Activated T-helper 17 cell treated with anti-CD3 and anti-CD28 coated beads, Interleukin-2, amount 50 U/mL, for 72 hours (primary cell): ENCODE results near the gene KCTD17. TPM values are rescaled to one million over a fixed set of nuclear protein-coding genes. Genes with fewer than 3 reads are reported as not detected.

Experiments
- ATAC-seq: fragments of 150-1000 bp; cut with Tn5 transposase; replicated peaks from 2 replicates; pipeline ENCODE4 v1.10.0; 2021; ENCODE audit warnings: mild to moderate bottlenecking, moderate library complexity
- H3K27ac Mint-ChIP-seq: one replicate; pipeline ENCODE4 v1.8.0; 2022; ENCODE audit warnings: mixed read lengths
- H3K27me3 Mint-ChIP-seq: one replicate; pipeline ENCODE4 v1.8.0; 2022; ENCODE audit warnings: mixed read lengths
- H3K36me3 Mint-ChIP-seq: one replicate; pipeline ENCODE4 v1.8.0; 2022; ENCODE audit warnings: low read depth, mild to moderate bottlenecking, mixed read lengths
- H3K4me1 Mint-ChIP-seq: one replicate; pipeline ENCODE4 v1.8.0; 2022; ENCODE audit warnings: mixed read lengths
- H3K4me3 Mint-ChIP-seq: one replicate; pipeline ENCODE4 v1.8.0; 2022; ENCODE audit warnings: mild to moderate bottlenecking, mixed read lengths
- H3K9me3 Mint-ChIP-seq: one replicate; pipeline ENCODE4 v1.8.0; 2022; ENCODE audit warnings: mixed read lengths
- total RNA-seq, 2 donors: library from RNA; stranded (reverse); gene quantifications; one replicate each; pipeline ENCODE4 v1.2.3, GENCODE V29; 2022

KCTD17 gene
- total RNA-seq, 2 donors from 2014 or later, result 39.4 to 41.9 TPM

- peaks cover 4% of the 10 kb centered on the region for H3K36me3 Mint-ChIP-seq
- H3K9me3 Mint-ChIP-seq, result no peaks in the 10 kb centered on the region
- no peaks in the 10 kb centered on the region for H3K27me3 Mint-ChIP-seq
- ATAC-seq, result no peak
- no peak overlapping the region for H3K27ac Mint-ChIP-seq
- no peak overlapping the region for H3K4me3 Mint-ChIP-seq
- H3K4me1 Mint-ChIP-seq, result peaks cover 8% of the 10 kb centered on the region
These were observed 25.2 kb upstream of the KCTD17 start for GRCh38 chr22:37026325-37026724.

DNA sequence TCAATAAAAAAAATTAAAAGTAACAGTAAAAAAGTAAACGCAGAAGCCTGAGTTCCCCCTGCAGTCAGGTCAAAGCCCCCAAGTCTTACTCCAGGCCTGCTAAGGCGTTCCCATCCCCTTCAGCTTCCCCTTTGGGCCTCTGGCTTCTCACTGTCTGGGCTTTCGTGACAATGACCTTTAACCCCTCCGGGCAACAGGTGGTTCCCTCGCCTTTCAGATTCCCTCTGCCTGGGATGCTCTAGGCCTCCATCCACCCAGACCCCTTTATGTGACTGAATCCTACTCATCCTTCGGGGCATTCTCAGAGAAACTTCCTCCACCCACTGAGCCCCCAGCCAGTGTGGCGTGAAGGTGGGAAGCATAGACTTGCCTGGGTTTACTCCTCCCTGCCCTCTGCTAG lies 24.0 kb upstream of the KCTD17 start:
- Mint-ChIP-seq H3K4me3 (no peak overlapping the region), H3K4me1 (peaks cover 3% of the 10 kb centered on the region), H3K27me3 (no peaks in the 10 kb centered on the region), H3K36me3 (peaks cover 4% of the 10 kb centered on the region), H3K9me3 (no peaks in the 10 kb centered on the region), H3K27ac (no peak overlapping the region)
- ATAC-seq, result no peak

- ATAC-seq, result no peak
- H3K27me3 Mint-ChIP-seq, result no peaks in the 10 kb centered on the region
These were observed 22.6 kb upstream of the KCTD17 start for GRCh38 chr22:37028692-37029674.

GRCh38 chr22:37030560-37031281 lies 20.8 kb upstream of the KCTD17 start:
- no peak for ATAC-seq
- Mint-ChIP-seq H3K4me3 (no peak overlapping the region), H3K27me3 (peaks cover 7% of the 10 kb centered on the region), H3K36me3 (no peaks in the 10 kb centered on the region), H3K9me3 (no peaks in the 10 kb centered on the region), H3K27ac (no peak overlapping the region), H3K4me1 (no peaks in the 10 kb centered on the region)

More at GRCh38 chr22:37028692-37029674, 22.6 kb upstream of the KCTD17 start:
- peaks cover 4% of the 10 kb centered on the region for H3K36me3 Mint-ChIP-seq
- no peaks in the 10 kb centered on the region for H3K9me3 Mint-ChIP-seq
- no peak overlapping the region for H3K4me3 Mint-ChIP-seq
- H3K4me1 Mint-ChIP-seq, result peaks cover 3% of the 10 kb centered on the region
- no peak overlapping the region for H3K27ac Mint-ChIP-seq

- Mint-ChIP-seq H3K27me3 (peaks cover 11% of the 10 kb centered on the region), H3K9me3 (no peaks in the 10 kb centered on the region), H3K4me3 (no peak overlapping the region), H3K4me1 (no peaks in the 10 kb centered on the region), H3K27ac (no peak overlapping the region), H3K36me3 (no peaks in the 10 kb centered on the region)
- ATAC-seq, result no peak
These were observed 19.4 kb upstream of the KCTD17 start for GRCh38 chr22:37032134-37032534.

DNA sequence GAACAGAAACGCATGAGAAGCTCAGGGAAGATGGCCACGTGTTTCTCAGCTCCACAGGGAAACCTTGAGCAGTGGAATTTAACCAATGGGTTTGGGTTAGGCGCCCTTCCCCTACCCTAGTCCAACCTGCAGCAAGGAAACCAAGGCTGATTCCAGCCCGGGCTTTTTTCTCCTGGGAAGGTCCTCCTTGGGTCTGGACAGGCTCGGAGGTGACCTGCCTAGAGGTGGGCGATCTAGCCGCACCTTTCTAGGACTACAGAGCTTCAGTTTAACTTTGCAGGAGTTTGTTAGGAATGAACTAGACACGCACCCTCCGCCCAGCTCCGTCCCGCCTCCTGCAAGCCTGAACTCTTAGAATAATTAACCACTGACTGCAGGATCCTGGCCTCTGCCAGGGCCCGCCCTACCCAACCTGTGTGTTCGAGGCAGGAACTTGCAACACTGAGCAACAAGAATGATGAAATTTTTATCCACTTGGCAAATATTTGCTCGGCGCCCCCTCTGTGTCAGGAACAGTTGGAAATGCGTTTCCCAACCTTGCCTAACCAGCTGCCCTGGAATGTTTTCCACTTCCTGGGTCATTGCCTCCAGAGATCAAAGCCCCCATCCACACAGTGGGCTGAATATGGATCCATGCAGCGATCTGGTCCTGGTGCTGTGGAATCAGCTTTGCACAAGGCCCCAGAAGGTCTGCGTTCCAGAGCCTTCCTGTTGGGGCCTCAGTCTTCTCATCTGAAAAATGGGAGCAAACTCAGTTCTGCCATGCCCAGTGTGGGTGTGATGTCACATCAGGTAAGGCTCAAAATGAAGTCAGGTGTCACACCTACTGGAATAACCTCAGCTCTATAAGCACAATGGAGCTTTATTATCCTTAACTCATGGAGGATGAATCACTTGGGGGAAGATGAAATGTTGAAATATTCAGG lies 18.7 kb upstream of the KCTD17 start:
- Mint-ChIP-seq H3K9me3 (no peaks in the 10 kb centered on the region), H3K4me3 (no peak overlapping the region), H3K27me3 (peaks cover 15% of the 10 kb centered on the region), H3K27ac (no peak overlapping the region), H3K36me3 (no peaks in the 10 kb centered on the region), H3K4me1 (no peaks in the 10 kb centered on the region)
- no peak for ATAC-seq

- Mint-ChIP-seq H3K27me3 (peaks cover 15% of the 10 kb centered on the region), H3K36me3 (no peaks in the 10 kb centered on the region)
These were observed 17.7 kb upstream of the KCTD17 start for GRCh38 chr22:37033605-37034430.

DNA sequence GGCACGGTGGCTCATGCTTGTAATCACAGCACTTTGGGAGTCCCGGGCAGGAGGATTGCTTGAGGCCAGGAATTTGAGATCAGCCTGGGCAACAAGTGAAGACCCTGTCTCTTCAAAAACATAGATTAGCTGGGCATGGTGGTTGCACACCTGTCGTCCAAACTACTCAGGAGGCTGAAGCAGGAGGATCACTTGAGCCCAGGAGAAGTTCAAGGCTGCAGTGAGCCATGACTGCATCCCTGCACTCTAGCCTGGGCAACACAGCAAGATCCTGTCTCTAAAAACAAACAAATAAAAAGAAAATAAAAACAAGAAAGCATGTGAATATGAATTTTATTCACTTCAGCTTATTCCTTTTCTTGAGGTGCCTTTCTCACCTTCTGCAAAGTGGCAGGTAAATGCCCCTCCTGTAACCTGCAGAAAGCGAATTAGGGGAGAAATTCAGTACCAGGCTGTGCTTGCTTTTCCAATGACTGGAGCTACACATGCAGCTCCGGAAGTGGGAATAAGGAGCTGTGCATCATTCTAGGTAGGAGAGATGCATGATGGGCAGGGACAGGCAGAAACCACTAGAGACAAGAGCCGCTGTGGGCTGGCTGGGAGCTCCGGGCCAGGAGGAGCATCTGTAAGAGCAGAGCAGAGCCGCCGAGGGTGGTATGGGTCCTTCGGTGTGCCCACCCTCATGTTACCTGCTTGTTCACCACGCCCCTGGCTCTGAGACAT lies 14.7 kb upstream of the KCTD17 start:
- no peak for ATAC-seq
- H3K27me3 Mint-ChIP-seq, result peaks cover 18% of the 10 kb centered on the region
- H3K4me1 Mint-ChIP-seq, result no peaks in the 10 kb centered on the region
- no peaks in the 10 kb centered on the region for H3K36me3 Mint-ChIP-seq
- no peak overlapping the region for H3K27ac Mint-ChIP-seq
- no peak overlapping the region for H3K4me3 Mint-ChIP-seq
- no peaks in the 10 kb centered on the region for H3K9me3 Mint-ChIP-seq

More at GRCh38 chr22:37033605-37034430, 17.7 kb upstream of the KCTD17 start:
- Mint-ChIP-seq H3K4me3 (no peak overlapping the region), H3K9me3 (no peaks in the 10 kb centered on the region), H3K27ac (peak overlapping the region; percentile 44), H3K4me1 (no peaks in the 10 kb centered on the region)
- ATAC-seq, result no peak

DNA sequence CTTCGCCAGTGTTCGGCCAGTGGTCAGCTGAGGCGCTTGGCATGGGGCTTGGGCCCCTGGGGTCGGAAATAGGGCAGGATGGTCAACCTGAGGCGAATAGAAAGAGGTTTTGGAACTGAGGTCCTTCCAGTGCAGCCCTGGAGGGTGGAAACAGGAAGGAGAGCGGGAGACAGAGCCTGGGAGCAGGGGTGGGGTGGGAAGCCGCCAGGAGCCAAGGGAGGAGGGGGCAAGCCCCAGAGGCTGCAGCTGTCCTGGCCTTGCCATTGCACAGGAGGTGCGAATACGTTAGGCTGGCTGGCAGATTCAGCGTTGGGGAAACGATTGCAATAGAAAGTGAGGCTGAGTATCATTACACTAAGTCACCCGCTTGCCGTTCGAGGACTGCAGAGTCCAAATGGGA lies 13.9 kb upstream of the KCTD17 start:
- Mint-ChIP-seq H3K27me3 (peaks cover 18% of the 10 kb centered on the region), H3K9me3 (no peaks in the 10 kb centered on the region), H3K4me3 (no peak overlapping the region), H3K36me3 (no peaks in the 10 kb centered on the region), H3K4me1 (no peaks in the 10 kb centered on the region), H3K27ac (no peak overlapping the region)
- ATAC-seq, result no peak

DNA sequence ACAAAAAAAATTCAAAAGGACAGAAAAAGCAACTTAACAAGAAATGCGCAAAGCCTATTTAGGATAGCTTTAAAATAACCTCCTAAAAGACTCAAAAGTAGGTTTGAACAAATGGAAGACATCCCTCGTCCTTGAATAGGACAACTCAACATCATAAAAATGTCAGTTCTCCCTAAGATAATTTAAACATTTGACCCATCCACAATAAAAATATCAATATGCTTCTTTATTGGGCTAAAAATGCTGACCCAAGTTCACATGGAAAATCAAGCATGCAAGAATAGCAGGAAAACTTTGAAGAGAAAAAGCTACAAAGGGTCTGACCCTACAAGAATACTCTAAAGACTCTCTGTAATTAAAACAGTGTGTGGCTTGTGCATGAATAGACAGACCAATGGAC lies 12.1 kb upstream of the KCTD17 start:
- no peak for ATAC-seq
- Mint-ChIP-seq H3K9me3 (no peaks in the 10 kb centered on the region), H3K36me3 (no peaks in the 10 kb centered on the region), H3K27ac (no peak overlapping the region), H3K4me3 (no peak overlapping the region), H3K27me3 (peaks cover 18% of the 10 kb centered on the region), H3K4me1 (no peaks in the 10 kb centered on the region)

DNA sequence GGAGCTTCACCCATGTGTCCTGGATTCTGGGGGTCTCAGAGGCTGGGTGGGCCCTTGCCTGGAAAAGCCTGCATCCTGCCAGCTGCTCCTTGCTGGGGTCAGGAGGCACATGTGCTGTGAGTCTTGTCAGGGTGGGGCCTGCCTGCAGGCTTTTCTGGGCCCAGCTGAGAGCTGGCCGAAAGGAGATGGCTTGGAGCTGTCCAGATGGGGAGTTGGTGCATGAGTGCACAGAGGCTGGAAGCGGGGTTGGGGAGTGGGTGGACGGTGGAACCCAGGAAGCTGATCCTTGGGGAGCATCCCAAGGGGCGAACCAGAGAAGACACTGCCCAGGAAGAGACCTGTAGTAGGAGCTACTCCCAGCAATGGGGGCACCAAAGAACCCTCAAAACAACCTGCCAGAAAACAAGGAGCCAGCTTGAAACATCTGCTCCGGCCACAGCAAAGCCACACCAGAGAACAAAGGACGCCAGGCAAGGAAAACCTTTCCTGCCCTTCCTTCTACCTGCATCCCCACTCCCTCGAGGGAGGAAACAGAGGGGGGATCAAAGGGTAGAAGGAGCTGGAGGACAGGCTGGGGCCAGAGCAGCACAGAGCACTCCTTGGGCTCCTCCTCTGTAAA lies 8.2 kb upstream of the KCTD17 start:
- H3K27me3 Mint-ChIP-seq, result peaks cover 3% of the 10 kb centered on the region
- H3K9me3 Mint-ChIP-seq, result no peaks in the 10 kb centered on the region
- H3K4me1 Mint-ChIP-seq, result peaks cover 6% of the 10 kb centered on the region
- ATAC-seq, result no peak
- peak overlapping the region; percentile 30 for H3K27ac Mint-ChIP-seq
- no peaks in the 10 kb centered on the region for H3K36me3 Mint-ChIP-seq
- no peak overlapping the region for H3K4me3 Mint-ChIP-seq

DNA sequence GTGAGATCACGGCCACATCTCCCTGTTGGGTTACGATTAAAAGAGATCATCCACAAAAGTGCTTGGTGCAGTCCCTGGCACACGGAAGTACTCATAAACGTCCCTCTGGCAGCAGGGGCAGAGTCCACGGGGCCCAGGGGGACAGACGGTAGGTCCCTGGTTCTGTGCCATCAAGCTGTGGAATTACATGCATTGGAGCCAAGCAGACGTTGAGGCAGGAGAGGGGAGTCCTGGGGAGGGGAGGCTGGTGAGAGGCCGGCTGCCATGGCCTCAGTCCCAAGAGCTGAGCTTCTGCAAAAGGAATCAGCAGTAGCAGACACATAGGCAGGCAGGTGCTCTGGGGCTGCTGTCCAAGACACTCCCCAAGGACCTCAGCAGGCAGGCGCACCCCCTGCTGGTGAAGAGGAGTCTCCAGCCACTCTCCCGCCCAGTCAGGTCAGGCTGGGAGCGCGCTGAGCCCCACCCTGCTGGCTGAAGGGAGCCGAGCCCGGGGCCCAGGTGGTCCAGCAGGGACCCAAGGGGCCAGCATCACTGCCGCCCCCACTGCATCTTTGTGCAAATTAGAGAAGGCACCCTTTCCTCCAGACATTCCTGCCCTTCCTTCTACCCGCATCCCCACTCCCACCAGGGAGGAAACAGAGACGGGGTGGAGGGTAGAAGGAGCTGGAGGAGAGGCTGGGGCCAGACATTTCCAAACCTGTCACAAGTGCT lies 7.6 kb upstream of the KCTD17 start:
- H3K4me1 Mint-ChIP-seq, result peaks cover 6% of the 10 kb centered on the region
- H3K36me3 Mint-ChIP-seq, result no peaks in the 10 kb centered on the region
- peak; percentile 72 for ATAC-seq
- no peaks in the 10 kb centered on the region for H3K9me3 Mint-ChIP-seq
- no peak overlapping the region for H3K4me3 Mint-ChIP-seq
- no peak overlapping the region for H3K27ac Mint-ChIP-seq
- H3K27me3 Mint-ChIP-seq, result peaks cover 3% of the 10 kb centered on the region
